Thyroid gland (tissue), 4 donors: ENCODE results near the gene PXMP4. TPM values are rescaled to one million over a fixed set of nuclear protein-coding genes. Genes with fewer than 3 reads are reported as not detected.
"Not testable (repeated sequence)": the region's sequence is repeated elsewhere in the genome, so short reads cannot be mapped to it uniquely, and the experiment has no call there.

Experiments used
- DNase-seq, 2 donors: peaks; one replicate each; pipeline ENCODE4 v3.0.0-alpha.2; 2019
- H3K27ac ChIP-seq, 3 donors: fragments of 200-600 bp; sonication (generic); 1 replicate in 2 of 3; 2 replicates in 1 of 3; pipeline ENCODE4 v1.5.1; 2016 to 2019; ENCODE audit warnings: mild to moderate bottlenecking in 1 of 3, moderate library complexity in 1 of 3
- H3K27me3 ChIP-seq: fragments of 200-600 bp; sonication (generic); one replicate; pipeline ENCODE4 v1.5.1; 2019
- H3K36me3 ChIP-seq, 2 donors: fragments of 200-600 bp; sonication (generic); one replicate each; pipeline ENCODE4 v1.5.1; 2016 to 2019
- H3K4me1 ChIP-seq, 2 donors: fragments of 200-600 bp; sonication (generic); one replicate each; pipeline ENCODE4 v1.5.1; 2017 to 2019
- H3K4me3 ChIP-seq, 3 donors: fragments of 200-600 bp; sonication (generic); replicated peaks in 1 of 3; 1 replicate in 2 of 3; 2 replicates in 1 of 3; pipeline ENCODE4 v1.5.1; 2016; ENCODE audit warnings: mild to moderate bottlenecking in 1 of 3
- H3K9me3 ChIP-seq: fragments of 200-600 bp; sonication (generic); one replicate; pipeline ENCODE4 v1.5.1; 2017
- CTCF ChIP-seq, 6 experiments: fragments of 200-600 bp in 3 of 6; fragments of 450-650 bp in 3 of 6; sonication (generic) in 3 of 6; IDR thresholded peaks; one replicate each; pipeline ENCODE4 v1.5.1; 2016 to 2019; ENCODE audit warnings: antibody characterized with exemption in 6 of 6, mild to moderate bottlenecking in 2 of 6, inconsistent platforms in 1 of 6, moderate library complexity in 1 of 6
- POLR2A ChIP-seq, 2 donors: fragments of 450-650 bp; IDR thresholded peaks; one replicate each; pipeline ENCODE4 v1.6.1; 2017; ENCODE audit warnings: antibody characterized with exemption in 2 of 2, mild to moderate bottlenecking in 2 of 2, moderate library complexity in 1 of 2
- WGBS, 2 donors: methylation state at CpG; one replicate each; pipeline ENCODE4 v1.1.5; 2017; 5-methylcytosine and 5-hydroxymethylcytosine counted together
- intact Hi-C: fragments of 100-400 bp; cut with DNase I; formaldehyde crosslinking; loops from one replicate; pipeline ENCODE4 v1.15.1; 2023
- total RNA-seq, 4 donors: library from RNA; depleted of rRNA; stranded (reverse); fragments of >200 nt; gene quantifications; one replicate each; pipeline ENCODE4 v1.2.3, GENCODE V29; 2016

PXMP4 gene
- total RNA-seq, 4 donors from 2014 or later: 17.7 to 31.2 (median 22.0) TPM

GRCh38 chr20:33703498-33704137, 16.5 kb downstream of the PXMP4 start:
- Histone ChIP-seq H3K27ac (no peak overlapping the region), H3K27me3 (no peaks in the 10 kb centered on the region), H3K9me3 (no peaks in the 10 kb centered on the region), H3K4me1 (peaks cover 0 to 14% of the 10 kb centered on the region in 2 donors), H3K36me3 (peaks cover 0 to 5% of the 10 kb centered on the region in 2 donors), H3K4me3 (no peak overlapping the region)
- 86 to 92% methylated on average over 7 to 8 of the region's 8 CpGs for WGBS, 2 donors
- DNase-seq: no peak
- TF ChIP-seq POLR2A (IDR thresholded peaks at IDR 0.05): no peak
- TF ChIP-seq CTCF (IDR thresholded peaks at IDR 0.05): no peak
- intact Hi-C loops: no loop called here

DNA sequence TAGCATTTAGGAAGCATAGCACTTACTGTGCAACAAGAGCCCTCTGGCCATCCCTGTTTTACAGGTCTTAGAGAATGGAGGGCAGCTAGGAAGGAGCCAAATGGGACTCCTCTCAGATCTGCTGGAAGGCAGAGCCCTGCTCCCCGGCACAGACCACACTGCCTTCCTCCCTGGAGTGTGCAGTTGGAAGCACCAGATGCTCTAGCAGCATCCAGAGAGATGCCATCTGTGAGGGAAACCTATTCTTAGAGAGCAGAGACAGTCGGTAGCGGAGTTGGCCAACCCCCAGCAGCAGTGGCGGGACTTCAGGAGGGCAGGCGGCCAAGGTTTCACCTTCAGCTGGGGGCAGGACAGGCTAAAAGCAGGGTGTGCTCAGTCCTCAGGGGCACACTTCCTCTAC, 17.2 kb downstream of the PXMP4 start:
- TF ChIP-seq POLR2A (IDR thresholded peaks at IDR 0.05) (no peak), CTCF (IDR thresholded peaks at IDR 0.05) (no peak)
- intact Hi-C loops: no loop called here
- Histone ChIP-seq H3K9me3 (no peaks in the 10 kb centered on the region), H3K27me3 (no peaks in the 10 kb centered on the region), H3K27ac (no peak overlapping the region), H3K4me3 (no peak overlapping the region), H3K36me3 (peaks cover 0 to 5% of the 10 kb centered on the region in 2 donors), H3K4me1 (peaks cover 0 to 14% of the 10 kb centered on the region in 2 donors)
- WGBS, 2 donors: 28 to 79% methylated on average over 5 of the region's 5 CpGs
- peak; percentile 59 to 61 for DNase-seq

DNA sequence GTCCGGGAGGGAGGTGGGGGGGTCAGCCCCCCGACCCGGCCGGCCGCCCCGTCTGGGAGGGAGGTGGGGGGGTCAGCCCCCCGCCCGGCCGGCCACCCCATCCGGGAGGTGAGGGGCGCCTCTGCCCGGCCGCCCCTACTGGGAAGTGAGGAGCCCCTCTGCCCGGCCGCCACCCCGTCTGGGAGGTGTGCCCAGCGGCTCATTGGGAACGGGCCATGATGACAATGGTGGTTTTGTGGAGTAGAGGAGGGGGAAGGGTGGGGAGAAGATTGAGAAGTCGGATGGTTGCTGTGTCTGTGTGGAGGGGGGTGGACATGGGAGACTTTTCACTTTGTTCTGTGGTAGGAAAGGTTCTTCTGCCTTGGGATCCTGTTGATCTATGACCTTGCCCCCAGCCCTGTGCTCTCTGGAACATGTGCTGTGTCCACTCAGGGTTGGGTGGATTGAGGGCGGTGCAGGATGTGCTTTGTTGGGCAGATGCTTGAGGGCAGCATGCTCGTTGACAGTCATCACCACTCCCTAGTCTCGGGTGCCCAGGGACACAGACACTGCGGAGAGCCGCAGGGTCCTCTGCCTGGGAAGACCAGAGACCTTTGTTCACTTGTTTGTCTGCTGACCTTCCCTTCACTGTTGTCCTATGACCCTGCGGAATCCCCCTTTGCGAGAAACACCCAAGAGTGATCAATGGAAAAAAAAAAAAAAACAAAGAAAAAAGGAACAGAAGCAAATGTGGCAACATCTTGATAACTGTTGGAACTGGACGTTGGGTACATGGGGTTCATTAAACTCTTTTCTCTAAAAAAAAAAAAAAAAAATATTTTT, 18.3 kb downstream of the PXMP4 start:
- H3K36me3 ChIP-seq: peaks cover 0 to under 1% of the 10 kb centered on the region in 2 donors
- H3K27ac ChIP-seq: no peak overlapping the region
- intact Hi-C loops: no loop called here
- H3K9me3 ChIP-seq: no peaks in the 10 kb centered on the region
- WGBS, 2 donors: 88 to 89% methylated on average over 12 to 13 of the region's 27 CpGs
- no peak for TF ChIP-seq CTCF (IDR thresholded peaks at IDR 0.05)
- TF ChIP-seq POLR2A (IDR thresholded peaks at IDR 0.05): no peak
- no peaks in the 10 kb centered on the region for H3K27me3 ChIP-seq
- no peak overlapping the region for H3K4me3 ChIP-seq
- peaks cover 0 to 14% of the 10 kb centered on the region in 2 donors for H3K4me1 ChIP-seq
- no peak for DNase-seq

DNA sequence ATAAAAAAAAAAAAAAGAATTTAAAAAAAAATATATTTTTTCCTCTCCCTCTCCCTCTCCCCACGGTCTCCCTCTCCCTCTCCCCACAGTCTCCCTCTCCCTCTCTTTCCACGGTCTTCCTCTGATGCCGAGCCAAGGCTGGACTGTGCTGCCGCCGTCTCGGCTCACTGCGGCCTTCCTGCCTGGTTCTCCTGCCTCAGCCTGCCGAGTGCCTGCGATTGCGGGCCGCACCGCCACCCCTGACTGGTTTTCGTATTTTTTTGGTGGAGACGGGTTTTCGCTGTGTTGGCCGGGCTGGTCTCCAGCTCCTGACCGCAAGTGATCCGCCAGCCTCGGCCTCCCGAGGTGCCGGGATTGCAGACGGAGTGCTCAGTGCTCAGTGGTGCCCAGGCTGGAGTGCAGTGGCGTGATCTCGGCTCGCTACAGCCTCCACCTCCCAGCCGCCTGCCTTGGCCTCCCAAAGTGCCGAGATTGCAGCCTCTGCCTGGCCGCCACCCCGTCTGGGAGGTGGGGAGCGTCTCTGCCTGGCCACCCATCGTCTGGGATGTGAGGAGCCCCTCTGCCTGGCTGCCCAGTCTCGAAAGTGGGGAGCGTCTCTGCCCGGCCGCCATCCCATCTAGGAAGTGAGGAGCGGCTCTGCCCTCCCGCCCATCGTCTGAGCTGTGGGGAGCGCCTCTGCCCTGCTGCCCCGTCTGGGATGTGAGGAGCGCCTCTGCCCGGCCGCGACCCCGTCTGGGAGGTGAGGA, 19.2 kb downstream of the PXMP4 start:
- WGBS, 2 donors: 85 to 90% methylated on average over 35 to 37 of the region's 45 CpGs
- intact Hi-C loops, H3K4me3 ChIP-seq: not testable (repeated sequence)

GRCh38 chr20:33698966-33699365, 21.1 kb downstream of the PXMP4 start:
- H3K27ac ChIP-seq, H3K36me3 ChIP-seq, H3K4me3 ChIP-seq, H3K27me3 ChIP-seq, H3K9me3 ChIP-seq, intact Hi-C loops, DNase-seq: not testable (repeated sequence)
- 100% methylated on average over 5 to 8 of the region's 27 CpGs for WGBS, 2 donors
- peaks cover 9 to 23% of the 10 kb centered on the region in 2 donors for H3K4me1 ChIP-seq

More for the DNA sequence above, 19.2 kb downstream of the PXMP4 start:
- DNase-seq: peak; percentile 51 to 72
- H3K4me1 ChIP-seq: peaks cover 0 to 14% of the 10 kb centered on the region in 2 donors
- H3K27me3 ChIP-seq, H3K36me3 ChIP-seq, H3K9me3 ChIP-seq: not testable (repeated sequence)
- peak overlapping the region in 1 of 3 donors; percentile 41 for H3K27ac ChIP-seq
